Measurements from ENCODE around the gene GRID2.

GRID2 gene

GRCh38 chr4:92970996-92971395 lies 667.2 kb downstream of the GRID2 start:
- H3K27ac ChIP-seq: no peak overlapping the region
- no peak for TF ChIP-seq ZFX (IDR thresholded peaks at IDR 0.05)
- no peak for TF ChIP-seq CTCF (conservative IDR thresholded peaks at IDR 0.05)

- no peak for TF ChIP-seq ZFX (IDR thresholded peaks at IDR 0.05)
- TF ChIP-seq CTCF (conservative IDR thresholded peaks at IDR 0.05): no peak
- no peak overlapping the region for H3K27ac ChIP-seq
Observed at GRCh38 chr4:92988301-92988700, 684.5 kb downstream of the GRID2 start.

DNA sequence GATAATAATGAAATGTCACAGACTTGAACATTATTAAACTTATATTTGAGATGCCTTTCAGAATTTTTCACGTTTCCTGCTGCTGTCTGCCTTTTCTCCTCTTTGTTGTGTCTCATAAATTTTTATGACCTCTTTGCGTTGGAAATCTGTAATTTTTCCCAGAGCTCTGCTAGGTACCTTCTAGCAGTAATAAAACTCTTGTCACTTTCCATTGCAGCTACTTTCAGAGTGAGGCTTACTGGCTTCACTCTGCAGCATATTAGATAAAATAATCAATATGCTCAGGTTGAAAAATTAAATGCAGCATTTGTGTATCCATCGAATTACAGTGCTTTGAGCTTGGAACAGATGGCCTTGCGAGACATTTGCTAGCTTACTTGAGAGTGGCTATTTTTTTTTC lies 689.0 kb downstream of the GRID2 start:
- TF ChIP-seq CTCF (conservative IDR thresholded peaks at IDR 0.05) (no peak), ZFX (IDR thresholded peaks at IDR 0.05) (no peak)

DNA sequence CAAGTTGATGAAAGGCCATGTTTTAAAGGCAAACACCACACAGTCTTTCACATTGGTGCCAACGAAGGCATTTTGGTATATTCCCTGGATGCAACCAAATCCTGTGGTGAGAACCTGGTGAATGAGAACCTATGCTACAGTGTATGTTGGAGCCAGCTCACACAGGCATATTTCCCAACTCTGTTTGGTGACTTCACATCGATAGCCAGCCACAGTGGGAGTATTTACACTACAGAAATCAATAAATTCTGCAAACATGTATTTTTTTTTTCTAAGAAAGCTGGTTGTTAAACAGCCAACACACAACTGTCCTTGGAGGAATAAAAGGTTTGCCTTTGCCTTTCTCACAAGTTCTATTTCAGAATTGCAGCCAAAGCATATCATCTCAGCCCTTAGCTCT lies 691.0 kb downstream of the GRID2 start:
- H3K27ac ChIP-seq: no peak overlapping the region
- no peak for TF ChIP-seq ZFX (IDR thresholded peaks at IDR 0.05)
- no peak for TF ChIP-seq CTCF (conservative IDR thresholded peaks at IDR 0.05)

More for the DNA sequence above, 689.0 kb downstream of the GRID2 start:
- no peak overlapping the region for H3K27ac ChIP-seq

DNA sequence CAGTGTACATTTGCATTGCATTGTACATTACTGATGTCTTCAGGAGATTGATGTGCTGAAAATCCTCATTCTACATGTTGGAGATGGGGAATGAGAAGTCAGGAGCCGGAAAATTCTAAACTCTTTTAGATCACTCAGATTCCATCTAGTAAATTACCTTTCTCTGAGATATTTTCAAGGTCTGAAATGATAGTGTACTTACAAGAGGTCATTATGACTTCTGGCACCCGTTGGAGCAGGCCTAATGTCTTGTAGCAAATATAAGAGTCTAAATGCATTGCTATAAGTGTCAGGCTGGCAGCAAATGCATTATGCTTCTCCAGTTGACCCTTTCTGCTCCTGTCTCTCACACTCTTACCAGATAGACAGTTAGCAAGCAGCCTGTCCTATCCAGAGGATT lies 692.8 kb downstream of the GRID2 start:
- TF ChIP-seq ZFX (IDR thresholded peaks at IDR 0.05): no peak
- TF ChIP-seq CTCF (conservative IDR thresholded peaks at IDR 0.05): no peak
- no peak overlapping the region for H3K27ac ChIP-seq

GRCh38 chr4:93000910-93001309 lies 697.1 kb downstream of the GRID2 start:
- TF ChIP-seq ZFX (IDR thresholded peaks at IDR 0.05): no peak
- TF ChIP-seq CTCF (conservative IDR thresholded peaks at IDR 0.05): no peak
- H3K27ac ChIP-seq: no peak overlapping the region

DNA sequence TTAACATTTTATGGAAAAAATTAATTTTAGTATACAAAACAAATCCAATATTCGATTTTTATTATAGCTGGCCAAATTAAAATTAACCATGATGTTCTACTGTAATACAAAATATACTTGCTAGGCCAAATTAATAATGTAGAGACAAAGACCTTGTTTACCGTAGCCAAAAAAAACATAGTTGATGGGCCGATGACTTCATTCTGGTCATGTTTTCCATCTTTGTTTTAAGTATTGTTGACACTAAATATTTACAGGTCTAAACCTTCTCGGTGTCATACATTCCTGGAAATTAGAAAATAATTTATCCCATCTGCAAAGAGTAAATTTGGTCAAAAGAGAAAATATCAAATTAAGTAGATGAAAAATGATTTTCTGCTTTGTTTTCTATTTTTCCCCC lies 698.5 kb downstream of the GRID2 start:
- TF ChIP-seq ZFX (IDR thresholded peaks at IDR 0.05) (no peak), CTCF (conservative IDR thresholded peaks at IDR 0.05) (no peak)

More for the DNA sequence above, 698.5 kb downstream of the GRID2 start:
- no peak overlapping the region for H3K27ac ChIP-seq
